Smooth muscle cell (in vitro differentiated cells): ENCODE results near the gene MCRIP2. TPM values are rescaled to one million over a fixed set of nuclear protein-coding genes. Genes with fewer than 3 reads are reported as not detected.

ENCODE experiments used
- DNase-seq: peaks from one replicate; lab custom pipeline; 2025; ENCODE audit not compliant: unreplicated experiment; lab: John Stamatoyannopoulos, UW
- H2AFZ ChIP-seq: fragments of 200-600 bp; sonication (generic); 2 replicates; pipeline ENCODE4 v1.6.0; 2016; ENCODE audit warnings: antibody characterized with exemption, low read depth, mild to moderate bottlenecking
- H3F3A ChIP-seq: fragments of 200-600 bp; sonication (generic); 2 replicates; pipeline ENCODE4 v1.6.0; 2017; ENCODE audit warnings: antibody characterized with exemption, low read depth
- H3K27ac ChIP-seq: fragments of 200-600 bp; sonication (generic); 2 replicates; pipeline ENCODE4 v1.5.1; 2016; ENCODE audit warnings: low read depth, mild to moderate bottlenecking
- H3K27me3 ChIP-seq: fragments of 200-600 bp; sonication (generic); 2 replicates; pipeline ENCODE4 v1.6.1; 2016; ENCODE audit warnings: low read depth, mild to moderate bottlenecking
- H3K36me3 ChIP-seq: fragments of 200-600 bp; sonication (generic); 2 replicates; pipeline ENCODE4 v1.5.1; 2016; ENCODE audit warnings: low read depth
- H3K4me1 ChIP-seq: fragments of 200-600 bp; sonication (generic); 2 replicates; pipeline ENCODE4 v1.5.1; 2016; ENCODE audit warnings: low read depth
- H3K4me2 ChIP-seq: fragments of 200-600 bp; sonication (generic); 2 replicates; pipeline ENCODE4 v1.6.0; 2016; ENCODE audit warnings: mild to moderate bottlenecking
- H3K4me3 ChIP-seq: fragments of 200-600 bp; sonication (generic); 2 replicates; pipeline ENCODE4 v1.5.1; 2016; ENCODE audit warnings: mild to moderate bottlenecking
- H3K79me2 ChIP-seq: fragments of 200-600 bp; sonication (generic); 2 replicates; pipeline ENCODE4 v1.6.0; 2016; ENCODE audit warnings: low read depth, mild to moderate bottlenecking
- H3K9ac ChIP-seq: fragments of 200-600 bp; sonication (generic); 2 replicates; pipeline ENCODE4 v1.6.0; 2016; ENCODE audit warnings: low read depth
- H3K9me3 ChIP-seq: fragments of 200-600 bp; sonication (generic); replicated peaks from 2 replicates; pipeline ENCODE4 v1.5.1; 2016; ENCODE audit warnings: low read depth
- H4K20me1 ChIP-seq: fragments of 200-600 bp; sonication (generic); 2 replicates; pipeline ENCODE4 v1.6.0; 2016; ENCODE audit warnings: low read depth
- CTCF ChIP-seq: fragments of 200-600 bp; sonication (generic); IDR thresholded peaks from 2 replicates; pipeline ENCODE4 v1.5.1; 2017; ENCODE audit warnings: borderline replicate concordance, mild to moderate bottlenecking, antibody characterized with exemption; ENCODE audit not compliant: insufficient read depth, poor library complexity, severe bottlenecking
- WGBS: methylation state at CpG from one replicate; pipeline ENCODE4 v1.1.7; 2016; ENCODE audit warnings: low lambda C conversion rate; 5-methylcytosine and 5-hydroxymethylcytosine counted together
- polyA plus RNA-seq: library from polyadenylated mRNA; unstranded; fragments of >200 nt; fragmentation: Nextera tagmentation; extraction: Ambion mirVana; gene quantifications from 2 replicates; pipeline ENCODE4 v1.2.1, GENCODE V29; 2016
- total RNA-seq: library from RNA; depleted of rRNA; stranded (reverse); fragments of >200 nt; gene quantifications from 2 replicates; pipeline ENCODE4 v1.2.3, GENCODE V29; 2014

Gene MCRIP2
- total and polyA plus RNA-seq, 2 experiments from 2014 or later: 11.9 to 34.7 TPM

GRCh38 chr16:635573-636205, 5.9 kb upstream of the MCRIP2 start:
- peaks cover 13% of the 10 kb centered on the region for H3F3A ChIP-seq
- no peak for DNase-seq
- H3K79me2 ChIP-seq: peaks cover 10% of the 10 kb centered on the region
- WGBS: 12% methylated on average over 45 of the region's 55 CpGs
- H4K20me1 ChIP-seq: peaks cover 11% of the 10 kb centered on the region
- peak overlapping the region; percentile 99 for H3K4me3 ChIP-seq
- H3K9ac ChIP-seq: peak overlapping the region; percentile 67
- no peak for TF ChIP-seq CTCF
- H3K27me3 ChIP-seq: no peaks in the 10 kb centered on the region
- H3K4me2 ChIP-seq: peak overlapping the region; percentile 89
- H2AFZ ChIP-seq: no peak overlapping the region
- no peak overlapping the region for H3K27ac ChIP-seq
- no peaks in the 10 kb centered on the region for H3K36me3 ChIP-seq
- peaks cover 21% of the 10 kb centered on the region for H3K4me1 ChIP-seq
- no peaks in the 10 kb centered on the region for H3K9me3 ChIP-seq

- Histone ChIP-seq H3K4me1 (peaks cover 14% of the 10 kb centered on the region), H3K27me3 (no peaks in the 10 kb centered on the region), H2AFZ (peak within 1 kb of the TSS; percentile 93), H4K20me1 (peaks cover 11% of the 10 kb centered on the region), H3K79me2 (peaks cover 10% of the 10 kb centered on the region), H3F3A (peaks cover 13% of the 10 kb centered on the region), H3K27ac (peak within 1 kb of the TSS; percentile 88), H3K36me3 (no peaks in the 10 kb centered on the region), H3K9me3 (no peaks in the 10 kb centered on the region), H3K4me3 (peak within 1 kb of the TSS; percentile 99), H3K9ac (peak within 1 kb of the TSS; percentile 67), H3K4me2 (peak within 1 kb of the TSS; percentile 89)
- under 1% methylated on average over 77 of the region's 91 CpGs for WGBS
- peak; percentile 99 for DNase-seq
- TF ChIP-seq CTCF: no peak
Measured at GRCh38 chr16:636206-637080, 5.2 kb upstream of the MCRIP2 start, which contains the start of gene METTL26. TSS of gene METTL26 (minus strand) at chr16:636305. CDS start at chr16:636290, 15 bp downstream.

GRCh38 chr16:637081-638018, 4.3 kb upstream of the MCRIP2 start:
- WGBS: 39% methylated on average over 27 of the region's 53 CpGs
- H3K36me3 ChIP-seq: no peaks in the 10 kb centered on the region
- peaks cover 10% of the 10 kb centered on the region for H3K79me2 ChIP-seq
- H3K4me3 ChIP-seq: peak overlapping the region; percentile 99
- no peak for TF ChIP-seq CTCF
- peaks cover 14% of the 10 kb centered on the region for H3K4me1 ChIP-seq
- H2AFZ ChIP-seq: peak overlapping the region; percentile 93
- peak overlapping the region; percentile 88 for H3K27ac ChIP-seq
- H3K4me2 ChIP-seq: peak overlapping the region; percentile 89
- no peaks in the 10 kb centered on the region for H3K27me3 ChIP-seq
- H3K9ac ChIP-seq: peak overlapping the region; percentile 67
- peaks cover 11% of the 10 kb centered on the region for H4K20me1 ChIP-seq
- H3K9me3 ChIP-seq: no peaks in the 10 kb centered on the region
- DNase-seq: peak; percentile 99
- peaks cover 13% of the 10 kb centered on the region for H3F3A ChIP-seq
